ENCODE results near the gene ALCAM.

DNA sequence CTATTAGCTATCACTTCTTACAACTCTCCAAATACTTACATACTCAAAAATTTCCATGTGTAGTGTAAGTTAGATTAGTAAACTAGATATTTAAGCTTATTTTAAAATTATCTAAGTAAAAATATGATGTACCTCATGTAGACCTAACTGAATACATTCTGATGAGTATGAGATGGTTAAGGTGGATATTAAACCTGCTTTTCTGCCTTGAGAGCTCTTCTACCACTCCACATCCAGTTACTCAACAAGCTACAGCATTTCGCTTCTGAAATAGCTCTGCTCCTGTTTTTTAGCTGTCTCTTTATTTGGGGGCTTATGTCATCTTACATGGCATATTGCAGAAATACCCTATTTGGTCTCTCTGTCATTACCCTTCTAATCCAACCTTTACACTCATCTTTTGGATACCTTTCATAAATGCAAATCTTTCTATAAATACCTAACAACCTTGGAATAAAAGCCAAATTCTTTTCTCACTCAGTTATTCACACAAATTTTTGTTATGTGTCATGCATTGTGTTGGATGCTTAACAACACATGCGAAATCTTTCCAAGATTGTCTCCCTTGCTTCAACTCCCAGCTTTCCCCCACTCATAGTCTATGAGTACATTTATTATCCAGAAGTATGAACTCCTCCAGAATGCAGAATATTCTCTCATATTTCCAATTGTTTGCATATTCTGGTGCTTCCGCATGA is 92.0 kb downstream of the ALCAM start:
- TF ChIP-seq EZH2 (IDR thresholded peaks at IDR 0.05) (no peak), CTCF (IDR thresholded peaks at IDR 0.05) (no peak), EZH2phosphoT487 (IDR thresholded peaks at IDR 0.05) (no peak)
